Measurements from ENCODE around the gene PHF8. TPM values are rescaled to one million over a fixed set of nuclear protein-coding genes. Genes with fewer than 3 reads are reported as not detected.

The PHF8 gene
- total RNA-seq, 1 donor from 2014 or later, result 36.0 TPM

- TF ChIP-seq, protein P1, sequence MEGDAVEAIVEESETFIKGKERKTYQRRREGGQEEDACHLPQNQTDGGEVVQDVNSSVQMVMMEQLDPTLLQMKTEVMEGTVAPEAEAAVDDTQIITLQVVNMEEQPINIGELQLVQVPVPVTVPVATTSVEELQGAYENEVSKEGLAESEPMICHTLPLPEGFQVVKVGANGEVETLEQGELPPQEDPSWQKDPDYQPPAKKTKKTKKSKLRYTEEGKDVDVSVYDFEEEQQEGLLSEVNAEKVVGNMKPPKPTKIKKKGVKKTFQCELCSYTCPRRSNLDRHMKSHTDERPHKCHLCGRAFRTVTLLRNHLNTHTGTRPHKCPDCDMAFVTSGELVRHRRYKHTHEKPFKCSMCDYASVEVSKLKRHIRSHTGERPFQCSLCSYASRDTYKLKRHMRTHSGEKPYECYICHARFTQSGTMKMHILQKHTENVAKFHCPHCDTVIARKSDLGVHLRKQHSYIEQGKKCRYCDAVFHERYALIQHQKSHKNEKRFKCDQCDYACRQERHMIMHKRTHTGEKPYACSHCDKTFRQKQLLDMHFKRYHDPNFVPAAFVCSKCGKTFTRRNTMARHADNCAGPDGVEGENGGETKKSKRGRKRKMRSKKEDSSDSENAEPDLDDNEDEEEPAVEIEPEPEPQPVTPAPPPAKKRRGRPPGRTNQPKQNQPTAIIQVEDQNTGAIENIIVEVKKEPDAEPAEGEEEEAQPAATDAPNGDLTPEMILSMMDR (conservative IDR thresholded peaks at IDR 0.05), result no peak
- no peaks in the 10 kb centered on the region for H3K27me3 Mint-ChIP-seq
- peak overlapping the region; percentile 99 for H3K27ac Mint-ChIP-seq
- peaks cover 10% of the 10 kb centered on the region for H3K4me1 Mint-ChIP-seq (ENCODE audit: unreplicated experiment)
- no peaks in the 10 kb centered on the region for H3K9me3 Mint-ChIP-seq
- peak overlapping the region; percentile 97 for H3K4me3 Mint-ChIP-seq
- DNase-seq (ENCODE audit: extremely low spot score, unreplicated experiment), result no peak
- H3K36me3 Mint-ChIP-seq, result no peaks in the 10 kb centered on the region
Observed at GRCh38 chrX:54044877-54045338, 635 bp upstream of the PHF8 start.

DNA sequence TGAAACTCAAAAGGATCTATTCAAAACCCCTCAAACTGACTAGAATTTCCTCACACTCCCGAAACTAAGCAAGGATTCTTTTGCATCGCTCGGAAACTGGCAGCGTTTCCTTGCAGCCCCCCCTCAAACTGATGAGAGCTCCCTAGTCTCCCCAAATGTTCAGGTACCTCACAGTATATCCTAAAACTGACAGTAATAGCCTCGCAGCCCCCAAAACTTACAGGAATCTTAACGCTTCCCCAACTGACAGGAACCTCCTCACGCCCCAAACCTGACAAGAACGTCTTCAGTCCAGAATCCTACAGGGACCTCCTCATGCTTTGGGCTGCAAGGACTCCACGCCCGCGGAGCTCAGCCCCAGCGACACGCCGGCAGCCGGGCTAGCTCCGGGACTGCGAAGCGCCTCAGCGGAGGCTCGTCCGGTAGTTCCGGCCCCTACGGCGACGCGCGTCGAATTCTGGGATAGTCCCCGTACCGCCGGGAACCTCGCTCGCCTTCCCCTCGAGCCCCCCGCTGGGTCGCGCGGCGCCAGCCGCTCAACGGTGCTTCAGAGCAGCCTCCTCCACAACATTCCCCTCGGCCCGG is 640 bp downstream of the PHF8 start:
- peak overlapping the region; percentile 99 for H3K27ac Mint-ChIP-seq
- H3K4me3 Mint-ChIP-seq, result peak overlapping the region; percentile 97
- H3K27me3 Mint-ChIP-seq, result no peaks in the 10 kb centered on the region
- H3K9me3 Mint-ChIP-seq, result no peaks in the 10 kb centered on the region
- TF ChIP-seq, protein P1 (conservative IDR thresholded peaks at IDR 0.05), result no peak
- DNase-seq (ENCODE audit: extremely low spot score, unreplicated experiment), result peak; percentile 75
- H3K4me1 Mint-ChIP-seq (ENCODE audit: unreplicated experiment), result peaks cover 10% of the 10 kb centered on the region
- H3K36me3 Mint-ChIP-seq, result no peaks in the 10 kb centered on the region

- TF ChIP-seq, protein P1 (conservative IDR thresholded peaks at IDR 0.05), result no peak
- H3K36me3 Mint-ChIP-seq, result no peaks in the 10 kb centered on the region
- H3K4me3 Mint-ChIP-seq, result peak overlapping the region; percentile 97
- H3K27ac Mint-ChIP-seq, result peak overlapping the region; percentile 99
- DNase-seq (ENCODE audit: extremely low spot score, unreplicated experiment), result no peak
- H3K27me3 Mint-ChIP-seq, result no peaks in the 10 kb centered on the region
- no peaks in the 10 kb centered on the region for H3K9me3 Mint-ChIP-seq
- H3K4me1 Mint-ChIP-seq (ENCODE audit: unreplicated experiment), result peaks cover 10% of the 10 kb centered on the region
Observed at GRCh38 chrX:54043056-54043455, 1.2 kb downstream of the PHF8 start.

DNA sequence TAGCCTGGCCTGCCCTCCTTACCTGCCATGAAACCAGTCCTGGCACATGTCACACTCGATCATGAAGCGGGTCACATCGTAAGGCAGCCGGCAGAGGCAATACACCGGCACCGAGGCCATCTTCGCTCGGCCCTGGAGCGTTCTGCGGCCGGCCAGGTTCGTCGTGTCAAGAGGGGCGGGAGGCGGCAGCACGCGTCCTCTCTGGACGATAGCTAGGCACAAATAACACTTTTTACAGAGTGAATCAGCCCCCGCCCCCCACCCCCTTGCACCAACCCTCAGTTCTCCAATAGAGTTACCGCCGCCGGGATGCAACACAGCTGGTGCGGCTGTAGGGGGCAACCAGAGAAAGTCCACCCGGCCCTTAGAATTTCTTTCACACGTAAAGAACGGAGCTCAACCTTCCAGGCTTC is 1.7 kb downstream of the PHF8 start:
- H3K27me3 Mint-ChIP-seq, result no peaks in the 10 kb centered on the region
- TF ChIP-seq, protein P1 (conservative IDR thresholded peaks at IDR 0.05), result peak; percentile 48

GRCh38 chrX:54030329-54030728 is 13.9 kb downstream of the PHF8 start:
- TF ChIP-seq, protein P1 (conservative IDR thresholded peaks at IDR 0.05), result no peak
- H3K4me3 Mint-ChIP-seq, result no peak overlapping the region
- H3K4me1 Mint-ChIP-seq (ENCODE audit: unreplicated experiment), result no peaks in the 10 kb centered on the region
- no peak for DNase-seq (ENCODE audit: extremely low spot score, unreplicated experiment)
- no peak overlapping the region for H3K27ac Mint-ChIP-seq
- H3K27me3 Mint-ChIP-seq, result no peaks in the 10 kb centered on the region
- peaks cover 35% of the 10 kb centered on the region for H3K36me3 Mint-ChIP-seq
- H3K9me3 Mint-ChIP-seq, result peaks cover 4% of the 10 kb centered on the region

More for the DNA sequence above, 1.7 kb downstream of the PHF8 start:
- H3K27ac Mint-ChIP-seq, result peak overlapping the region; percentile 99
- H3K4me3 Mint-ChIP-seq, result peak overlapping the region; percentile 97
- DNase-seq (ENCODE audit: extremely low spot score, unreplicated experiment), result no peak
- no peaks in the 10 kb centered on the region for H3K9me3 Mint-ChIP-seq
- H3K4me1 Mint-ChIP-seq (ENCODE audit: unreplicated experiment), result peaks cover 10% of the 10 kb centered on the region
- H3K36me3 Mint-ChIP-seq, result no peaks in the 10 kb centered on the region

Measured in type B pancreatic cell (in vitro differentiated cells).